Activated T-cell treated with anti-CD3 and anti-CD28 coated beads, Interleukin-2, amount 50 U/mL, for 72 hours (primary cell): ENCODE results near the gene MTCH2. TPM values are rescaled to one million over a fixed set of nuclear protein-coding genes. Genes with fewer than 3 reads are reported as not detected.
"Not testable (repeated sequence)": the region's sequence is repeated elsewhere in the genome, so short reads cannot be mapped to it uniquely, and the experiment has no call there.

Experiments
- ATAC-seq, 2 donors: fragments of 150-1000 bp; cut with Tn5 transposase; replicated peaks in 1 of 2; 2 replicates each; pipeline ENCODE4 v1.10.0; 2021; ENCODE audit warnings: moderate library complexity in 2 of 2, mild to moderate bottlenecking in 1 of 2
- DNase-seq, 2 donors: peaks; one replicate each; pipeline ENCODE4 v3.0.0; 2021 to 2022; ENCODE audit warnings: mixed read lengths in 1 of 2
- H3K27ac Mint-ChIP-seq: one replicate; pipeline ENCODE4 v1.8.0; 2022; ENCODE audit warnings: mild to moderate bottlenecking, moderate library complexity, mixed read lengths
- H3K27me3 Mint-ChIP-seq: one replicate; pipeline ENCODE4 v1.8.0; 2022; ENCODE audit warnings: low read depth, mixed read lengths
- H3K36me3 Mint-ChIP-seq, 2 donors: one replicate each; pipeline ENCODE4 v1.8.0; 2022; ENCODE audit warnings: mixed read lengths in 2 of 2, mild to moderate bottlenecking in 1 of 2; ENCODE audit not compliant: insufficient read depth in 2 of 2
- H3K4me1 Mint-ChIP-seq: one replicate; pipeline ENCODE4 v1.8.0; 2022; ENCODE audit warnings: low read depth, mixed read lengths
- H3K4me3 Mint-ChIP-seq, 2 donors: one replicate each; pipeline ENCODE4 v1.8.0; 2022; ENCODE audit warnings: mild to moderate bottlenecking in 2 of 2, mixed read lengths in 2 of 2, moderate library complexity in 2 of 2
- H3K9me3 Mint-ChIP-seq, 2 donors: one replicate each; pipeline ENCODE4 v1.8.0; 2022; ENCODE audit warnings: mixed read lengths in 2 of 2
- total RNA-seq, 2 donors: library from RNA; stranded (reverse); gene quantifications; one replicate each; pipeline ENCODE4 v1.2.3, GENCODE V29; 2022

MTCH2 gene
- 10 to 100 TPM; 47.9 to 56.2 TPM for total RNA-seq

GRCh38 chr11:47642099-47642855 is at the start of gene MTCH2:
Gene MTCH2, minus strand, starts transcription at chr11:47642559. Its CDS starts 94 bp downstream, at chr11:47642465.
- H3K4me1 Mint-ChIP-seq: peaks cover 27% of the 10 kb centered on the region

GRCh38 chr11:47691979-47692378 is 49.6 kb upstream of the MTCH2 start:
- DNase-seq: no peak
- Mint-ChIP-seq H3K4me3 (no peak overlapping the region), H3K4me1 (no peaks in the 10 kb centered on the region), H3K27me3 (no peaks in the 10 kb centered on the region), H3K9me3 (no peaks in the 10 kb centered on the region), H3K27ac (no peak overlapping the region), H3K36me3 (no peaks in the 10 kb centered on the region)
- ATAC-seq: no peak

More at GRCh38 chr11:47642099-47642855, at the start of gene MTCH2:
- Mint-ChIP-seq H3K27ac (peak within 1 kb of the TSS; percentile 99), H3K27me3 (no peaks in the 10 kb centered on the region), H3K9me3 (no peaks in the 10 kb centered on the region), H3K36me3 (peaks cover 0 to 3% of the 10 kb centered on the region in 2 donors), H3K4me3 (peak within 1 kb of the TSS; percentile 94 to 98)
- DNase-seq (peak; percentile 95 to 96), ATAC-seq (peak; percentile 92 to 93)

- no peaks in the 10 kb centered on the region for H3K9me3 Mint-ChIP-seq
Measured at GRCh38 chr11:47689480-47689879, 47.1 kb upstream of the MTCH2 start.

GRCh38 chr11:47688991-47689390 is 46.6 kb upstream of the MTCH2 start:
- no peak overlapping the region for H3K27ac Mint-ChIP-seq

More at GRCh38 chr11:47689480-47689879, 47.1 kb upstream of the MTCH2 start:
- no peak overlapping the region for H3K4me3 Mint-ChIP-seq
- H3K27me3 Mint-ChIP-seq: no peaks in the 10 kb centered on the region
- H3K36me3 Mint-ChIP-seq: no peaks in the 10 kb centered on the region
- DNase-seq: no peak
- no peak overlapping the region for H3K27ac Mint-ChIP-seq
- ATAC-seq: no peak
- H3K4me1 Mint-ChIP-seq: no peaks in the 10 kb centered on the region

GRCh38 chr11:47688111-47688510 is 45.8 kb upstream of the MTCH2 start:
- Mint-ChIP-seq H3K4me1 (no peaks in the 10 kb centered on the region), H3K36me3 (no peaks in the 10 kb centered on the region), H3K4me3 (no peak overlapping the region), H3K27ac (no peak overlapping the region), H3K9me3 (no peaks in the 10 kb centered on the region), H3K27me3 (no peaks in the 10 kb centered on the region)
- no peak for DNase-seq
- no peak for ATAC-seq

More at GRCh38 chr11:47688991-47689390, 46.6 kb upstream of the MTCH2 start:
- Mint-ChIP-seq H3K36me3 (no peaks in the 10 kb centered on the region), H3K9me3 (no peaks in the 10 kb centered on the region), H3K4me1 (no peaks in the 10 kb centered on the region), H3K4me3 (no peak overlapping the region), H3K27me3 (no peaks in the 10 kb centered on the region)
- ATAC-seq (no peak), DNase-seq (no peak)

GRCh38 chr11:47686704-47687103 is 44.3 kb upstream of the MTCH2 start:
- H3K27me3 Mint-ChIP-seq, H3K9me3 Mint-ChIP-seq, ATAC-seq, H3K4me3 Mint-ChIP-seq, DNase-seq, H3K36me3 Mint-ChIP-seq, H3K27ac Mint-ChIP-seq, H3K4me1 Mint-ChIP-seq: not testable (repeated sequence)

GRCh38 chr11:47686151-47686550 is 43.8 kb upstream of the MTCH2 start:
- no peaks in the 10 kb centered on the region for H3K27me3 Mint-ChIP-seq
- H3K36me3 Mint-ChIP-seq: no peaks in the 10 kb centered on the region
- DNase-seq (no peak), ATAC-seq (no peak)
- H3K27ac Mint-ChIP-seq: no peak overlapping the region
- H3K4me1 Mint-ChIP-seq: no peaks in the 10 kb centered on the region
- H3K9me3 Mint-ChIP-seq: no peaks in the 10 kb centered on the region
- H3K4me3 Mint-ChIP-seq: no peak overlapping the region

- H3K36me3 Mint-ChIP-seq: no peaks in the 10 kb centered on the region
- no peak overlapping the region for H3K4me3 Mint-ChIP-seq
- H3K27me3 Mint-ChIP-seq: no peaks in the 10 kb centered on the region
- ATAC-seq (no peak), DNase-seq (no peak)
- no peaks in the 10 kb centered on the region for H3K9me3 Mint-ChIP-seq
- H3K27ac Mint-ChIP-seq: no peak overlapping the region
- H3K4me1 Mint-ChIP-seq: no peaks in the 10 kb centered on the region
Measured at GRCh38 chr11:47675851-47676250, 33.5 kb upstream of the MTCH2 start.

GRCh38 chr11:47672283-47672730 is 29.9 kb upstream of the MTCH2 start:
- DNase-seq (no peak), ATAC-seq (no peak)
- Mint-ChIP-seq H3K4me3 (no peak overlapping the region), H3K4me1 (peaks cover 5% of the 10 kb centered on the region), H3K27ac (no peak overlapping the region), H3K27me3 (no peaks in the 10 kb centered on the region), H3K9me3 (no peaks in the 10 kb centered on the region), H3K36me3 (no peaks in the 10 kb centered on the region)

- H3K4me1 Mint-ChIP-seq: peaks cover 18% of the 10 kb centered on the region
- no peaks in the 10 kb centered on the region for H3K27me3 Mint-ChIP-seq
- no peak for DNase-seq
- H3K36me3 Mint-ChIP-seq: no peaks in the 10 kb centered on the region
- H3K4me3 Mint-ChIP-seq: no peak overlapping the region
- no peaks in the 10 kb centered on the region for H3K9me3 Mint-ChIP-seq
- H3K27ac Mint-ChIP-seq: no peak overlapping the region
- ATAC-seq: no peak
Measured at GRCh38 chr11:47669856-47670255, 27.5 kb upstream of the MTCH2 start.

GRCh38 chr11:47668665-47669064 is 26.3 kb upstream of the MTCH2 start:
- H3K4me1 Mint-ChIP-seq: peaks cover 30% of the 10 kb centered on the region
- H3K4me3 Mint-ChIP-seq: no peak overlapping the region
- no peak overlapping the region for H3K27ac Mint-ChIP-seq
- no peaks in the 10 kb centered on the region for H3K27me3 Mint-ChIP-seq
- no peak for ATAC-seq
- H3K9me3 Mint-ChIP-seq: no peaks in the 10 kb centered on the region
- no peak for DNase-seq
- H3K36me3 Mint-ChIP-seq: no peaks in the 10 kb centered on the region

- no peaks in the 10 kb centered on the region for H3K27me3 Mint-ChIP-seq
- H3K9me3 Mint-ChIP-seq: no peaks in the 10 kb centered on the region
- no peak overlapping the region for H3K27ac Mint-ChIP-seq
- peak overlapping the region in 1 of 2 donors; percentile 23 for H3K4me3 Mint-ChIP-seq
- no peaks in the 10 kb centered on the region for H3K36me3 Mint-ChIP-seq
- ATAC-seq (no peak), DNase-seq (no peak)
- H3K4me1 Mint-ChIP-seq: peaks cover 40% of the 10 kb centered on the region
Measured at GRCh38 chr11:47667555-47667954, 25.2 kb upstream of the MTCH2 start.

GRCh38 chr11:47667135-47667534 is 24.8 kb upstream of the MTCH2 start:
- Mint-ChIP-seq H3K36me3 (no peaks in the 10 kb centered on the region), H3K4me1 (peaks cover 40% of the 10 kb centered on the region), H3K9me3 (no peaks in the 10 kb centered on the region), H3K4me3 (peak overlapping the region in 1 of 2 donors; percentile 23), H3K27me3 (no peaks in the 10 kb centered on the region), H3K27ac (no peak overlapping the region)
- DNase-seq (no peak), ATAC-seq (no peak)

- peak; percentile 12 to 24 for DNase-seq
- Mint-ChIP-seq H3K4me3 (peak overlapping the region; percentile 29 to 63), H3K4me1 (peaks cover 40% of the 10 kb centered on the region)
- ATAC-seq: peak; percentile 42 to 48
- H3K9me3 Mint-ChIP-seq, H3K36me3 Mint-ChIP-seq, H3K27me3 Mint-ChIP-seq, H3K27ac Mint-ChIP-seq: not testable (repeated sequence)
Measured at GRCh38 chr11:47664936-47665335, 22.6 kb upstream of the MTCH2 start.
